ENCODE data around the gene MOGAT3.

- no peak for TF ChIP-seq CTCF (IDR thresholded peaks at IDR 0.05)
- no peak for TF ChIP-seq POLR2A (IDR thresholded peaks at IDR 0.05)
Observed at GRCh38 chr7:101161692-101162471, 39.0 kb downstream of the MOGAT3 start.

Measured in uterus (tissue), 2 donors.